H1 (cell line): ENCODE data around the gene SLX4IP. TPM values are rescaled to one million over a fixed set of nuclear protein-coding genes. Genes with fewer than 3 reads are reported as not detected.

ENCODE experiments used
- ATF2 ChIP-seq: IDR thresholded peaks from 2 replicates; pipeline ENCODE4 v1.6.1; 2012; ENCODE audit warnings: low read length, inconsistent platforms
- CHD1 ChIP-seq: IDR thresholded peaks from 2 replicates; pipeline ENCODE4 v1.6.1; 2012; ENCODE audit warnings: low read depth, low read length, improper control_type of control experiment
- EP300 ChIP-seq, 2 experiments: IDR thresholded peaks; 1 replicate in 1 of 2; 2 replicates in 1 of 2; pipeline ENCODE4 v1.6.1; 2011 to 2012; ENCODE audit warnings: low read depth in 2 of 2, low read length in 2 of 2, mild to moderate bottlenecking in 2 of 2, borderline replicate concordance in 1 of 2, inconsistent platforms in 1 of 2, moderate library complexity in 1 of 2
- GABPA ChIP-seq: IDR thresholded peaks from 2 replicates; pipeline ENCODE4 v1.6.1; 2011; ENCODE audit warnings: mild to moderate bottlenecking, low read length, moderate library complexity, borderline replicate concordance; ENCODE audit not compliant: insufficient read depth
- GTF2F1 ChIP-seq: IDR thresholded peaks from 2 replicates; pipeline ENCODE4 v1.6.1; 2012; ENCODE audit warnings: low read depth, low read length, improper control_type of control experiment, borderline replicate concordance
- POU5F1 ChIP-seq: IDR thresholded peaks from 2 replicates; pipeline ENCODE4 v1.6.1; 2011; ENCODE audit warnings: low read depth, mild to moderate bottlenecking, low read length, moderate library complexity
- RNF2 ChIP-seq: fragments of 200-900, 300-1000 bp; sonication (generic); IDR thresholded peaks from 2 replicates; pipeline ENCODE4 v1.7.1; 2016; ENCODE audit warnings: borderline replicate concordance, low read depth, mild to moderate bottlenecking, antibody characterized with exemption, low read length; ENCODE audit not compliant: poor library complexity, severe bottlenecking; ENCODE audit errors: missing control alignments
- SP4 ChIP-seq: IDR thresholded peaks from 2 replicates; pipeline ENCODE4 v1.6.1; 2012; ENCODE audit warnings: low read length, inconsistent platforms
- TEAD4 ChIP-seq: IDR thresholded peaks from 2 replicates; pipeline ENCODE4 v1.6.1; 2012; ENCODE audit warnings: low read depth, low read length, inconsistent platforms, mixed read lengths
- polyA plus RNA-seq, 7 experiments: library from polyadenylated mRNA; depleted of rRNA in 3 of 7; stranded (reverse) in 5 of 7; unstranded in 2 of 7; fragments of >200 nt in 5 of 7; fragments of 200-250 nt in 2 of 7; gene quantifications; 1 replicate in 5 of 7; 2 replicates in 1 of 7; 4 replicates in 1 of 7; pipeline versions ENCODE4 v1.2.1 to v1.2.3, GENCODE V29; 2011 to 2013; ENCODE audit warnings: missing spikeins in 2 of 7, mixed read lengths in 2 of 7
- total RNA-seq: library from RNA; stranded (reverse); fragmentation: NEBNext Ultra II Directional; extraction: Animal tissue kit (Norgen Biotek cat#: 25700); gene quantifications from 2 replicates; pipeline ENCODE4 v1.2.1, GENCODE V29; 2021
- TF ChIP-seq, protein P1 (sequence below), 3 experiments: IDR thresholded peaks; 1 replicate in 2 of 3; 2 replicates in 1 of 3; pipeline versions ENCODE4 v1.5.1 to v1.6.1; 2011; ENCODE audit warnings: low read length in 3 of 3, mild to moderate bottlenecking in 3 of 3, inconsistent platforms in 2 of 3, low read depth in 1 of 3, moderate library complexity in 1 of 3; ENCODE audit not compliant: insufficient read depth in 1 of 3; ENCODE audit errors: control extremely low read depth in 1 of 3

The SLX4IP gene
- total and polyA plus RNA-seq, 2 of the 8 experiments (the other 6 are each of a cell fraction or from before 2014, with no cell fraction given) = 2.4 to 8.7 TPM

DNA sequence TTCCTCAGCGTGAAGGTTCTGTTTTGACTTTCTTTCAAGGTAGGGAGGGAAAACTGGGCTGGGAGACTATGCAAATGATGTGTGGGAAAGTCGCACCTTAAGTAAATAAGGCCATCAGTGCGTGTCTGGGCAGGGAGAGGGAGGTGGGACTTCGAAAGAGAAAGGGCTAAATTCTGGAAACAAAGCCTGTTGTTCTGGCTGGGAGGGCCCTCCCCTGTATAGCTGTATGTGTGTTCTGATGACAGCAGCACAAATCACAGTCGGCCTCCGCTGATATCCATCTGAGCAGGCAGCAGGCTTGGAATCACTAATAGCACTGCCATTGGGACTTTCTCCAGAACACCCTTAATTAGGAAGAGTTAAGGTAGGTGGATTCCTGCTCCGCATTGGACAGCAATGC, 219.5 kb downstream of the SLX4IP start (continued):
- TF ChIP-seq, protein P1, sequence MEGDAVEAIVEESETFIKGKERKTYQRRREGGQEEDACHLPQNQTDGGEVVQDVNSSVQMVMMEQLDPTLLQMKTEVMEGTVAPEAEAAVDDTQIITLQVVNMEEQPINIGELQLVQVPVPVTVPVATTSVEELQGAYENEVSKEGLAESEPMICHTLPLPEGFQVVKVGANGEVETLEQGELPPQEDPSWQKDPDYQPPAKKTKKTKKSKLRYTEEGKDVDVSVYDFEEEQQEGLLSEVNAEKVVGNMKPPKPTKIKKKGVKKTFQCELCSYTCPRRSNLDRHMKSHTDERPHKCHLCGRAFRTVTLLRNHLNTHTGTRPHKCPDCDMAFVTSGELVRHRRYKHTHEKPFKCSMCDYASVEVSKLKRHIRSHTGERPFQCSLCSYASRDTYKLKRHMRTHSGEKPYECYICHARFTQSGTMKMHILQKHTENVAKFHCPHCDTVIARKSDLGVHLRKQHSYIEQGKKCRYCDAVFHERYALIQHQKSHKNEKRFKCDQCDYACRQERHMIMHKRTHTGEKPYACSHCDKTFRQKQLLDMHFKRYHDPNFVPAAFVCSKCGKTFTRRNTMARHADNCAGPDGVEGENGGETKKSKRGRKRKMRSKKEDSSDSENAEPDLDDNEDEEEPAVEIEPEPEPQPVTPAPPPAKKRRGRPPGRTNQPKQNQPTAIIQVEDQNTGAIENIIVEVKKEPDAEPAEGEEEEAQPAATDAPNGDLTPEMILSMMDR (IDR thresholded peaks at IDR 0.05; ENCODE audit: control extremely low read depth in 1 of 3, insufficient read depth in 1 of 3, low read depth in 1 of 3, low read length in 3 of 3) = no peak
- TF ChIP-seq POU5F1 (no peak), RNF2 (no peak), ATF2 (no peak), SP4 (no peak), GABPA (no peak), TEAD4 (no peak), GTF2F1 (no peak), CHD1 (no peak), EP300 (IDR thresholded peaks at IDR 0.05; ENCODE audit: borderline replicate concordance in 1 of 2, low read depth in 2 of 2, low read length in 2 of 2) (no peak)
